Measurements from ENCODE around the gene CEP76. TPM values are rescaled to one million over a fixed set of nuclear protein-coding genes. Genes with fewer than 3 reads are reported as not detected.
A peak's percentile ranks its signal among the peaks of the same experiment; 100 is the strongest.

The CEP76 gene
- polyA plus RNA-seq (ENCODE audit: insufficient read length): 16.6 TPM
- long read RNA-seq, donor 1, partial matches to known transcripts: 5 of 6 reads
- long read RNA-seq, donor 1, other reads (novel, unspliced or antisense): 0 of 6 reads
- long read RNA-seq, donor 2, partial matches to known transcripts: 114 of 120 reads
- long read RNA-seq, donor 2, other reads (novel, unspliced or antisense): 5 of 120 reads
- long read RNA-seq, donor 3, partial matches to known transcripts: 0 of 3 reads
- long read RNA-seq, donor 3, other reads (novel, unspliced or antisense): 0 of 3 reads
- long read RNA-seq, donor 4, partial matches to known transcripts: 0 of 1 reads
- long read RNA-seq, donor 4, other reads (novel, unspliced or antisense): 0 of 1 reads
- long read RNA-seq, donor 5, partial matches to known transcripts: 0 of 3 reads
- long read RNA-seq, donor 5, other reads (novel, unspliced or antisense): 0 of 3 reads
- long read RNA-seq, donor 6, partial matches to known transcripts: 0 of 1 reads
- long read RNA-seq, donor 6, other reads (novel, unspliced or antisense): 0 of 1 reads
- long read RNA-seq, donor 7, partial matches to known transcripts: 153 of 247 reads
- long read RNA-seq, donor 7, other reads (novel, unspliced or antisense): 93 of 247 reads
- long read RNA-seq, donor 8, partial matches to known transcripts: 24 of 65 reads
- long read RNA-seq, donor 8, other reads (novel, unspliced or antisense): 39 of 65 reads

GRCh38 chr18:12702221-12703095, at the start of gene CEP76, which contains the start of gene PSMG2:
CEP76 (minus strand) TSS chr18:12702723; CDS start chr18:12702548, 175 bp downstream.
PSMG2 (plus strand) TSS chr18:12703042; CDS start chr18:12703108, 66 bp downstream.
- DNase-seq: peak; percentile 90

GRCh38 chr18:12751891-12752290, 49.4 kb upstream of the CEP76 start:
- no peak for DNase-seq

DNA sequence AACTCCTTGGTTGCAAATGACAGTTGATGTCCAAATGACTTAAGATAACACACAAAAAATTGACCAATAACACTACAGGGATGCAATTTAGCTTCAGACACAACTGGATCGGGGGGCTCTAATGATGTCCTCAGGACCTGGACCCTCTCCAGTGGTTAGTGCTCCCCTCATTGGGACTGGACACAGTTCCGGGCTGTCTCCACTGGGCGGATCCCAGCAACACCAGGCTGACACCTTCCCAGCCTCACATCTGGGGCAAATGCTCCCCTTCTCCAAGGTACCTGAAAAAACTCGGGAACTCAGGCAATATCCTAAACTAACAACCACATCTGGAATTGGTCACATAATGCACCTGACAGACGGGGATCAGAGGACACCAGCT, 49.0 kb upstream of the CEP76 start:
- DNase-seq: no peak

- DNase-seq: no peak
Measured at GRCh38 chr18:12750715-12751502, 48.4 kb upstream of the CEP76 start.

GRCh38 chr18:12750076-12750714, 47.7 kb upstream of the CEP76 start:
- no peak for DNase-seq

DNA sequence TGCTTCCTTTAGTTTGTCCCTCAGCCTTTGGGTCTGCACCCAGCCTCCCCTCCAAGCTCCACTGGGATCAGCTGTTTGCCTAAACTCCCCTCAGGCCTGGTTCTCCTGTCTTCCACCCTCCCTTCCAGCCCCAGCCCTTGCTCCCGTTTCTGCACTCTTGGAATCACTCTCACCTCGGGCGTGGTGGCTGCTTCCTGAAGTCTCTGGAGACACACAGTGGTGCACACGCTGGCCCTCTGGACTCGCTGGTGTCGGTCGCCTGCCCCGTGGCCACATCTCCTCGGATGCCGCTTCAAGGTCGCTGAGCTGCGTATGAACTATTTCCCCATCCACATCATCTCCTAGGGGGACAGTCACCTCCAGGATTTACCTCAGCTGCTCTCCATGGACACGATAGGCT, 46.6 kb upstream of the CEP76 start:
- no peak for DNase-seq

DNA sequence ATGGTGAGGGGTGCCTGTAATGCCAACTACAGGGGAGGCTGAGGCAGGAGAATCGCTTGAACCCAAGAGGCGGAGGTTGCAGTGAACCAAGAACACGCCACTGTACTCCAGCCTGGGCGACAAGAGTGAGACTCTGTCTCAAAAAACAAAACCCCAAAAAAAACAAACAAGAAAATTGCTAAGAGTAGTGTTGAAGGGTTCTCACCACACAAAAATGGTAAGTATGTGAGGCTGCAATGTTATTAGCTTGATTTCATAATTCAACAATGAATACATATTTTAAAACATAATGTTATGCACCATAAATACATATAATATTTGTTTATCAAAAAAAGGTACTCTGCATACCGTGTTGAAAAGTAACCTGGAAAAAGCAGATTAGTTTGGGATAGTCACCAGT, 46.1 kb upstream of the CEP76 start:
- no peak for DNase-seq

GRCh38 chr18:12747530-12748315, 45.2 kb upstream of the CEP76 start:
- DNase-seq: no peak

DNA sequence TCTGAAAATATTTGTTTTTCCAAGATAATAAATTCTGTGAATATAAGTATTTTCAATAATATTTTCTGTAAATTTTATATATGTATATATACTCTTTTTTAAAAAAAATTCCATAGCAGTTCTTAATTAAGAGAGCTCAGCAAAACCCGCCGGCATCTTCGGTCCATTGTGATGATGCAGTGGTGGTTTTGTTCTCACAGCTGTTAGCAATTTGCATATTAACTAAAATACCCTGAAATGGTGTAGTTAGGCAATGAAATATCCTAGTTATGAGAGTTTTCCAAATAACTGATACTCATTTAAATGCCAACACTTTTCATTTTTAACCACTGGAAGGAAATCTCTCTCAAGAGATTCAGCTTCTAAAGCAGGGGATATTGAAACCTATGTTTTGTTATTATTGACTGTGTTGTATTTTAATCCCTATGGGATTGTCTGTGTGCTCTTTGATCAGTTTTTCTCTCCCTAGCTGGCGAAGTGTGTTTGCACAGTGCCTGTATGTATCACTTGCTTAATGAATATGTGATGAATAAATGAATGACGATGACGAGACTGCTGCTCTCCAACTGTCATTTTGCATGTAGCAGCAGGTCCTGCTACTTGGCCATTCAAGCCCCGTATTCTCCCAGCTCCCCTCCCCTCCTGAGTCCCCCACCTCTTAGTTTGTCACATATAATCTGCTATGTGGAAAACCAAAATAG, 42.7 kb upstream of the CEP76 start:
- no peak for DNase-seq

- peak; percentile 35 for DNase-seq
Measured at GRCh38 chr18:12744103-12744502, 41.6 kb upstream of the CEP76 start.

DNA sequence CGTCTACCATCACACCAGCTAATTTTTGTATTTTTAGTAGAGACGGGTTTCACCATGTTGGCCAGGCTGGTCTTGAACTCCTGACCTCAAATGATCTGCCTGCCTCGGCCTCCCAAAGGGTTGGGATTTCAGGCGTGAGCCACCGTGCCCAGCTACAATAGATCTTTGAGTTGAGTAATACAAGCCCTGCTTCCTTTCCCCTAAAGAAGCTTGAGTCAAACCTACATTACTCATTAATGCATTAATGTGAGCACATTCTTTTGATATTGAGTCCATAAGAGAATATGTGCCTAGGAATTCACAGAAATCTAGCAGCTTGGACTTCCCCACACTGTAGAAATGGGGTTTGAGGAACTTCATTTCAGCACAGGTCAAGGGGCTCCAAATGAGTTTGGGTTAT, 39.9 kb upstream of the CEP76 start:
- no peak for DNase-seq

DNA sequence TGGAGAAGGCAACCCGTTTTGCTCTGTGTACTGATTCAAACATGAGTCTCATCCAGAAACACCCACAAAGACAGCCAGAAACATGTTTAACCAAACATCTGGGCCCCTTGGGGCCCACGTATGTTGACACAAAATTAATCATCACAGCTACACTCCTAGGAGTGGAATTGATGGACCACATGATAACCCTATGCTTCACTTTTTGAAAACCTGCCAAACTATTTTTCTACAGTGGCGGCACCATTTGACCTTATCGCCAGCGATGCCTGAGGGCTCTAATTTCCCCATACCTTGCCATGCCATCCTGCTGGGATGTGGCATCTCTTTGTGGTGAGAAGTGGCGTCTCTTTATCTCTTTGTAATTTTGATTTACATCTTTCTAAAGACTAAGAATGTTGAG, 38.8 kb upstream of the CEP76 start:
- no peak for DNase-seq

GRCh38 chr18:12737243-12737902, 34.9 kb upstream of the CEP76 start:
- DNase-seq: no peak

GRCh38 chr18:12726774-12727550, 24.4 kb upstream of the CEP76 start:
- peak; percentile 62 for DNase-seq

GRCh38 chr18:12726331-12726730, 23.8 kb upstream of the CEP76 start:
- DNase-seq: no peak

DNA sequence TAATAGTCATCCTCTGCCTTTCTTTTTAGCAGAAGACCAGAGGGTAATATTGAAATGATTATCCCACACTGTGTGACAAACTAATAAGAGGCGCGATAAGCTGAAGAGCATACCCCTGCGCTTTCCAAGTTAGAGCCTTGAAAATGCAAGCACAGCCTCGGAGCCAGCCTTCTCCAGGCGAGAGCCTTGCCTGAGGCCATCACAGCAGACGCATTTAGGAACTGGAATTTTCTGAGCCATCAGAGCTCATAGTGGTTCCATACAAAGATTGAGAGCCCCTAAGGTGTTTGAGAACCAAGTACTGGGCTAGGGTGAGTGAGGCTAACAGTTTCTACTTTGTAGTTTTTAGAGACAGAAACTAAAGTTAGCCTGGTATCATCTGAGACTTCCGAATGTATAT, 20.2 kb upstream of the CEP76 start:
- DNase-seq: no peak

DNA sequence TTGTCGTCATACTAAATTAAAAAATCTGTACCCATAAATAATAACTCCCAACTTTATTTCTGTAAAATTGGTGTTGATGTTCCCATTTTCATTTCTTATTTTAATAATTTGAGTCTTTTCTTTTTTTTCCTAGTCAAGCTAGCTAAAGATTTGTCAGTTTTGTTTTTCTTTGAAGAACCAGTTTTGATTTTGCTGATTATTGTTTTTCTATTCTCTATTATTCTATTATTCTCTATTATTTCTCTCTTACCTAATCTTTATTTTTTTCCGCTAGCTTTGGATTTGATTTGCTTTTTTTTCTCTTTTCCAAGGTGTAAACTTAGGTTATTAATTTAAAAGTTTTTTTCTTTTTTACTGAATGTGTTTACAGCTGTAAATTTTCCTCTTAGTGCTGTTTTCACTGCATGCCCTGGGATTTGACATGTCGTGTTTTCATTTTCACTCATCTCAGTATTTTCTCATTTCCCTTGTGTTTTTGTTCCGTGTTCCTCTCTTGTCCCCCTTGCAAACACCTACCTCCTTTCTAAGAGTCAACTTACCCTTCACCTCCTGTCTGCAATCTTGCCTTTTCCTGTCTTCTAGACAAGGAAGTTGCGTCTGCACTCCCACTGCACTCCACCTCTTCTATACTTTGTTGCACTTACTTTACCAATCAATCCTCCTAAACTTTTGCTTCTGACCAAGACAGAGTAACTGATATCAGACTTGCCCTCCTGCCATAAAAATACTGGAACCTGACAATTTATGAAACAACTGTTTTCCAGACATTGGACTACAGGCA, 19.2 kb upstream of the CEP76 start:
- no peak for DNase-seq

Measured in left kidney (tissue), 8 donors.